MG63 (cell line): Measurements from ENCODE around the gene VGF. TPM values are rescaled to one million over a fixed set of nuclear protein-coding genes. Genes with fewer than 3 reads are reported as not detected.

Experiments used
- DNase-seq: peaks from one replicate; pipeline ENCODE4 v3.0.0-alpha.2; 2020
- H3K27me3 ChIP-seq: fragments of 250-450 bp; sonication (Bioruptor Pico); 2 replicates; pipeline ENCODE4 v1.5.1; 2020; ENCODE audit warnings: mild to moderate bottlenecking, moderate library complexity
- H3K36me3 ChIP-seq: fragments of 250-450 bp; sonication (Bioruptor Pico); 2 replicates; pipeline ENCODE4 v1.5.1; 2020; ENCODE audit warnings: mild to moderate bottlenecking, moderate library complexity
- H3K4me3 ChIP-seq: fragments of 250-450 bp; sonication (Bioruptor Pico); 2 replicates; pipeline ENCODE4 v1.5.1; 2020; ENCODE audit warnings: mild to moderate bottlenecking, moderate library complexity
- H3K9me3 ChIP-seq: fragments of 250-450 bp; sonication (Bioruptor Pico); 2 replicates; pipeline ENCODE4 v1.5.1; 2020; ENCODE audit warnings: mild to moderate bottlenecking, moderate library complexity
- total RNA-seq: library from RNA; depleted of rRNA; stranded (reverse); fragments of >200 nt; shearing (Covaris generic); gene quantifications from 2 replicates; pipeline ENCODE4 v1.2.3, GENCODE V29; 2014; ENCODE audit warnings: low replicate concordance

The VGF gene
- total RNA-seq, 1 experiment from 2014 or later, result 0.63 TPM

DNA sequence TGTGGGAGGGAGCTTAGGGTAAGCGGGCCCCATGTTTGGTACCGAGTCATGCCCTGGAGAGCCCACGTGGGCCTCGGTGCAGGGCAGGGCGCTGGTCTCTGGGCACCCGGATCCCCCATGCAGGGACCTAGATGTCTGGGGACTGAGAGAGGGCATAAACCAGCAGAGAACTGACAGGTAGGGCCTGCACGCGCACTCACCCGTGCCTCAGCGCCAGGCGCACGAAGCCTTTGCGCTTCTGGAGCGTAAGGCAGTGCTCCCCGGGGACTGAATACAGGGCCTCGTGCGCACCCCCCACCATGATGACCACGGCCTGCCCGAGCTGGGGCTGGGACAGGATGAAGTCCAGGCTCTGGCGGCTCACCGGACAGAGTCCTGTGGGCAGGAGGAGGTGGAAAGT lies 32.6 kb upstream of the VGF start:
- no peaks in the 10 kb centered on the region for H3K36me3 ChIP-seq
- DNase-seq, result no peak
- no peaks in the 10 kb centered on the region for H3K27me3 ChIP-seq
- no peaks in the 10 kb centered on the region for H3K9me3 ChIP-seq
- H3K4me3 ChIP-seq, result no peak overlapping the region

DNA sequence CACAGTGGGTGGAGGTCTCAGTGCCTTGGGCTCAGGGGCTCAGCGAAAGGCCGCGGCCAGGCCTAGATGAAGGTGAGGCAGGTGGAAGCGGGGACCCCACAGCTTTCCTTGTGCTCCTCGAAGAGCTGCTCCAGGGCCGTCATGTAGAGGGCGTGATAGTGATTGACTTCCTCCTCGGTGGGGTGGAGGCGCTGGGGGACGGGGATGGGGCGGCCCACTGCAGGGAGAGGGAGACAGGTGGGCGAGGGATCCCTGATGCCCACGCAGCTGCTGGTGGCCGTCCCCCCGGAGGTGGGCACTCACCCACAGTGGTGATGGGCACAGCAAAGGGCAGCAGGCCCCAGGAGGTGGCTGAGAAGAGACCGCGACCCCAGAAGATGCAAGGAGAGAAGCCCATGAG lies 30.5 kb upstream of the VGF start:
- no peaks in the 10 kb centered on the region for H3K27me3 ChIP-seq
- no peak overlapping the region for H3K4me3 ChIP-seq
- no peaks in the 10 kb centered on the region for H3K9me3 ChIP-seq
- no peaks in the 10 kb centered on the region for H3K36me3 ChIP-seq
- no peak for DNase-seq

DNA sequence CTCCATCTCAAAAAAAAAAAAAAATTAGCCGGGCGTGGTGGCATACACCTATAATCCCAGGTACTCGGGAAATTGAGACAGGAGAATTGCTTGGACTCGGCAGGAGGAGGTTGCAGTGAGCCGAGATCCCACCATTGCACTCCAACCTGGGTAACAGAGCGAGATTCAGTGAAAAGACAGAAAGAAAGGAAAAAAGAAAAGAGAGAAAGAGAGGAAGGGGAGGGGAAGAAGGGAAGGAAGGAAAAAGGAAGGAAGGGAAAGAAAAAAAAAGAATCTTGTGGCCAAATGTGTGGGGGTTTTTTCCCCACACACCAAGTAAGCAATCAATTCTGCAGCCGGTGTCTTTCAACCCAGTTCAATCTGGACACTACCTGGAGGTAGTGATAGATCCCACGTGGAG lies 23.7 kb upstream of the VGF start:
- Histone ChIP-seq H3K27me3 (no peaks in the 10 kb centered on the region), H3K36me3 (no peaks in the 10 kb centered on the region), H3K4me3 (no peak overlapping the region), H3K9me3 (no peaks in the 10 kb centered on the region)
- no peak for DNase-seq

DNA sequence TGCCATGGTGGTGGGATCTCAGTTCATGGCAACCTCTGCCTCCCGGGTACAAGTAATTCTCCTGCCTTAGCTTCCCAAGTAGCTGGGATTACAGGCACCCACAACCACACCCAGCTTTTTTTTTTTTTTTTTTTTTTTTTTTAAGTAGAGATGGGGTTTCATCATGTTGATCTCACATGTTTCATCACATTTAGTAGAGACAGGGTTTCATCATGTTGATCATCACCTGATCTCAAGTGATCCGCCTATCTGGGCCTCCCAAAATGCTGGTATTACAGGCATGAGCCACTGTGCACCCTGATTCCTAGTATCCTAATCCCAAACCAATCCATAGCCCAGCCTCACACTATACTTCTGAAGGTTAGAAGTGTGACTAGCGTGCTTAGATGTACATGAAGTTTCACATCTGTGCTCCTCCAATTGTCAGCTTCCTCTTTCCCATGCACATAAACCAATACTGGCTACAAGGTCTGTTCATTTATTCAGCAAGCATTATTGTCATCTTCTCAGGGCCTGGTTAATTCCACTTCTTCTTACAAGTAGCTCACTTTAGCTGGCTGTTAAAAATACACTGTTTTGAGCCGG lies 21.6 kb upstream of the VGF start:
- H3K4me3 ChIP-seq, result no peak overlapping the region
- no peaks in the 10 kb centered on the region for H3K9me3 ChIP-seq
- no peaks in the 10 kb centered on the region for H3K27me3 ChIP-seq
- no peaks in the 10 kb centered on the region for H3K36me3 ChIP-seq
- DNase-seq, result no peak

DNA sequence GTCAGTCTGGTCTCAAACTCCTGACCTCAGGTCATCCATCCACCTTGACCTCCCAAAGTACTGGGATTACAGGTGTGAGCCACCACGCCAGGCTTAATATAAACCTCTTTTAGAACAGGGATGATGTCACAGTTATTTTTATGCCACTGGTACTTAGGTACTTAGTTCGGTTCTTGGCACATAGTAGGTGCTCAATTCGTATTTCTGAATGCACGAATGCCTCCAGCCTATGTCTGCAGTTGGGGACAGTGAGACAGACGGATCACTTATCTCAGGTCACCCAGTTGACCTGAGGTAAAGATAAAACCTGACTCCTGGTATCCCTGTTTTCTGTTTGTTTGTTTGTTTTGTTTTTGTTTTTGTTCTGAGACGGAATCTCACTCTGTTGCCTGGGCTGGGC lies 20.8 kb upstream of the VGF start:
- H3K9me3 ChIP-seq, result no peaks in the 10 kb centered on the region
- no peaks in the 10 kb centered on the region for H3K27me3 ChIP-seq
- H3K4me3 ChIP-seq, result no peak overlapping the region
- H3K36me3 ChIP-seq, result no peaks in the 10 kb centered on the region
- DNase-seq, result no peak

DNA sequence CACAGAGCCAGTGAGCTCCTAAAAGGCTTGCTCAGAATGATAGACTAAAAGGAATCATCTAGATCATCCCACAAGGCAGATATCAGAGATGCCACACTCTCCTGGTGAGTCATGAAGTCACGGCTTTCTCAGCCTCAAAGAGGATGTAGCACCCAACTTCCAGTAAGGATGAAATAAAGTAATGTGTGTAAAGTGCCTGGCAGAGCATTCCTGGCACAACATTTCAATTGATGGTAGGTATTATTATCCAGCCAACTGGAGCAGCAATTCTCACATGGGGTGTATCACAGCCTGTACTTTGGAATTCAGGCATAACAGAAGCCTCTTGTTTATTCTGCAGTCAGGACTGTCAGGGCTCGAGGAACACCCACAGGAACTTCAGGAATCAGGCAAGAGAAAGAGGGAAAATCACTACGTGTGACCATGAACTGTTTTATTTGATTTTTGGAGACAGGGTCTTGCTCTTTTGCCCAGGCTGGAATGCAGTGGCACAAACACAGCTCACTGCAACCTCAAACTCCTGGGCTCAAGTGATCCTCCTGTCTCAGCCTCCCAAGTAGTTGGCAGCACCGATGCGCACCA lies 20.0 kb upstream of the VGF start:
- DNase-seq, result no peak
- Histone ChIP-seq H3K27me3 (no peaks in the 10 kb centered on the region), H3K9me3 (no peaks in the 10 kb centered on the region), H3K4me3 (no peak overlapping the region), H3K36me3 (no peaks in the 10 kb centered on the region)

DNA sequence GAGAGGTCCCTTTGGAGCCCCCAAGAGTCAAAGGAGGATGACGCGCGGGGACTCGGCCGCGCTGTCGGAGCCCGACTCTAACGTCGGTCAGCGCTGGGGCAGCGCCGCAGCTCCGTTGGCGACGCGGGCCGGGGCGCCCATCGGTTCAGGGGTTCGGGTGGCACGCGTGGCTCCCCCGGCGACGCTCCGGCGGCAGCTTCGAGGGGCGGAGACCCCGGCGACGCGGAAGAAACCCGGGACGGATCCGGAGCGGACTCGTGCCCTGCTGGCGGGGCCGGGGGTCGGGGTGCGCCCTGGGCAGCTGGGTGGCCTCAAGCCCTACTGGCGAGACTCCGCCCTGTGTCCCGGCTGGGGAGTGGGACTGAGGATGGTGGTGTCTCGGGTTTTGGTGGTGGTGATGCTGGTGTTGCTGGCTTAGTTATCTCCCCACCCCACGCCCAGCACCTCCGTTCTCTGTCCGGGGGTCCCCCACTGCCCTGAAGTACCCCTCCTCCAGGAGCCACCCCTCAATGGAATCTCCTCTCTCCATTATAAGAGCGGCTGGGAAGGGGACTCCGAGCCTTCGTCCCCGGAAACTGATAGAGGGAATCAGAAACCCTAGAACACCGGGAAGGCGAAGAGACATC lies 14.9 kb upstream of the VGF start, which contains the start of gene NAT16:
TSS of gene NAT16 (minus strand) at position 164 of the 626 bp plus-strand sequence. CDS start 5,486 bp downstream, outside the sequence.
- no peaks in the 10 kb centered on the region for H3K27me3 ChIP-seq
- no peaks in the 10 kb centered on the region for H3K36me3 ChIP-seq
- no peak for DNase-seq
- H3K9me3 ChIP-seq, result no peaks in the 10 kb centered on the region
- no peak within 1 kb of the TSS for H3K4me3 ChIP-seq

DNA sequence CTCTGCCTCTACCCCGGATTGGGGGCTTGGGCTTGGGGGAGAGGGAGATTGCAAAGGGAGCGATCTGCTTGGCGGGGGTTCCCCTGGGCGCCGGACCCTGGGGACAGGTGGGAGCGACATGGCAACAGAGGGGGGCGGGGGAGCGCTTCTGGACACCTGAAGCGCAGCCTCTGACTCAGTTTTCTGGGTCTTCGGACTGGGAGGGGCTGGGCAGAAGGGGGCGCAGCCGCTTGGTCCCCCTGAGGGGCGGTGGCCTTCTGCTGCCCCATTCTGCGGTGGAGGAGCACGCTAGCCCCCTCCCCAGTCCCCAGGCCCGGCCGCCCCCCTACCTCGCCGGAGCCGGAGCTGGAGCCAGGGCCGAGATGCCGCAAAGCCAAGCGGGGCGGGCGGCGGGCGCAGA lies 14.3 kb upstream of the VGF start:
- Histone ChIP-seq H3K36me3 (no peaks in the 10 kb centered on the region), H3K9me3 (no peaks in the 10 kb centered on the region), H3K4me3 (no peak overlapping the region), H3K27me3 (no peaks in the 10 kb centered on the region)
- DNase-seq, result no peak

DNA sequence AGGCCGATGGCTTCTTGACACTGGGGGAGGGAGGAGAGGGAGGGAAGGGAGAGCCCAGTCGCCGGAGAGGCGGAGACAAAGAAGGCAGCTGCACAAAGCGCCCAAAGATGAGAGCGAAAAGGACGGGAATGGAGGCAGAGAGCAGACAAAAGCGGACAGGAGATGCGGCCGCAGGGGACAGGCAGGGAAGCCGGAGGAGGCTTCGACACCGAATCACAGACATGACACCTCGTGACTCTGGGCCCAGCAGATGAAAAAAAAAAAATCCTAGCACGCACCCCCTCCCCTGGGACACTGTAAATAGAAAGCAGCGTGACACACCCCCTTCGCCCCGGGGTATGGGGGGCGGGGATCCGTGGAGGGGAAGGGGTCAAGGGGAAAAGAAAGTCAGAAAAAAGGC lies 13.7 kb upstream of the VGF start:
- DNase-seq, result no peak
- no peak overlapping the region for H3K4me3 ChIP-seq
- no peaks in the 10 kb centered on the region for H3K9me3 ChIP-seq
- no peaks in the 10 kb centered on the region for H3K36me3 ChIP-seq
- no peaks in the 10 kb centered on the region for H3K27me3 ChIP-seq

DNA sequence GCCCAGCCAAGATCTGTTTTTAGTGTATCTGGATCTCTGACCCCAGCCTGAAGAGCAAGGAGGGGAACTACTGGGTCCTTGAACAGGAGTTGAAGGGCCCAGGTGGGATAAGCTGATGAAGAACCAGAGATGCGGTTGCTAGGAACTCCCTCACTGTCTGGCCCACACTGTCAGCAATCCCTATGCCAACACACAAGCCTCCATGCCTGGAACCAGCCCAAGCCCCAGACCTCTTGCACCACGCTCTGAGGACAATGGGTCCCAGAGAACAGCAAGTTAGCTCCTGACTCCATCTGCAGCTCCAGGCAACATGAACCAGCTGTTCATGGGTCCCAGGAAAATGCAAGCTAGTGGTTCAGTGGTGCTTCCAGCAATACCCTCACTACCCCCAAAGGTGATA lies 12.3 kb upstream of the VGF start:
- no peaks in the 10 kb centered on the region for H3K9me3 ChIP-seq
- DNase-seq, result no peak

DNA sequence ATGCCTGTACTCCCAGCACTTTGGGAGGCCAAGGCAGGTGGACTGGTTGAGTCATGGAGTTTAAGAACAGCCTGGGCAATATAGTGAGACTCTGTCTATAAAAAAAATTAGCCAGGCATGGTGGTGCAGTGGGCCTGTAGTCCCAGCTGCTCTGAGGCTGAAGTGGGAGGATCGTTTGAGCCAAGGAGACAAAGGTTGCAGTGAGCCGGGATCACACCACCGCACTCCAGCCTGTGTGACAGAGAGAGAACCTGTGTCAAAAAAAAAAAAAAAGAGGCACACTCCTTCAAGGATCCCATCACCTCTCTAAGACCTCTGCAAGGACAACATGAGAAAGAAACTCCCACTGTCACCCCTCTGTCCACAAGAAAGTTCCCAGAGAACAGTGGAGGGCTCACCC lies 10.3 kb upstream of the VGF start:
- Histone ChIP-seq H3K9me3 (no peaks in the 10 kb centered on the region), H3K27me3 (peaks cover 23% of the 10 kb centered on the region), H3K36me3 (no peaks in the 10 kb centered on the region), H3K4me3 (no peak overlapping the region)
- no peak for DNase-seq

More for the DNA sequence above, 12.3 kb upstream of the VGF start:
- Histone ChIP-seq H3K27me3 (peaks cover 7% of the 10 kb centered on the region), H3K36me3 (no peaks in the 10 kb centered on the region), H3K4me3 (no peak overlapping the region)

DNA sequence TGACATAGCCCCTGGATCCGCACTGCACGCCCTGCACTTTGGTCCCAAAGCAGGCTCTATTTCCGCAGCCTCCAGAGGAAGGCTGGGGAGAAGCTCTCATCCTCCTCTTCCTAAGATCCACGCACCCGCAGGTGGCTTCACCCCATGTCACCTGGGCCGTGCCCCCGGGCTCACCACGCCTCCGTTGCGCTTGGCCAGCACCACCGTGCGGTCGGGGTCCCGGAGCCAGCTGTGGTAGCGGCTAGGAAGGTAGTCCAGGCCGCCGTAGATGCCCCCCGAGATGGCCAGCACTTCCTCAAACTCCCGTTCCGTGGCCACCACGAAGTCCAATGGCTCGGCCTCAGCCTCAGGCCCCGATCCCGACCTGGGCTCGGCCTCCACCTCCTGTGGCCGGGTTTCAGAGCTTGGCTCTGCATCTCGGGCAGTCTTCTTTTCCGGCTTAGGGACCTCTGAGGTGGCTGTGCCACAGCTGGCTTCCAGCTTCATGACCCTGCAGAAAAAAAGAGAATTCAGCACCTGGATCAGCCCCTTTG lies 9.0 kb upstream of the VGF start:
- peaks cover 36% of the 10 kb centered on the region for H3K27me3 ChIP-seq
- H3K4me3 ChIP-seq, result no peak overlapping the region
- DNase-seq, result no peak

DNA sequence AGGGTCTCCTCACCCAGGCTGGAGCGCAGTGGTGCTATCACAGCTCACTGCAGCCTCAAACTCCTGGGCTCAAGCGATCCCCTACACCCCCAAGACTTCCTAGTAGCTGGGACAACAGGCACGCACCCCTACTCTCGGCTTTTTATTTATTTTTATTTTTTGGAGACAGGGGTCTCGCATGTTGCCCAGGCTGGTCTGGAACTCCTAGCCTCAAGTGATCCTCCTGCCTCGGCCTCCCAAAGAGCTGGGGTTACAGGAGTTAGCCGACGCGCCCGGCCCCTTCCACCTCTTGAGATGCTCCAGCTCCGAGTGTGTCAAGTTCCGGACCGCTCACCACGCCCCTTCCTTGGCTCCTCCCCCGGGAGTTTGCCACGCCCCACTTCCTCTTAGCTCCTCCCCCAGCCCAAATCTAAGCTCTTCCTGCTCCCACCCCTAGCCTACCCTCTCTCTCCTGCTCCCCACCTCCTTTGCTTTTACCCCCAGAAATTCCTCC lies 8.4 kb upstream of the VGF start:
- DNase-seq, result peak; percentile 18
- Histone ChIP-seq H3K27me3 (peaks cover 36% of the 10 kb centered on the region), H3K4me3 (no peak overlapping the region), H3K36me3 (no peaks in the 10 kb centered on the region), H3K9me3 (no peaks in the 10 kb centered on the region)

More for the DNA sequence above, 9.0 kb upstream of the VGF start:
- H3K9me3 ChIP-seq, result no peaks in the 10 kb centered on the region
- no peaks in the 10 kb centered on the region for H3K36me3 ChIP-seq

DNA sequence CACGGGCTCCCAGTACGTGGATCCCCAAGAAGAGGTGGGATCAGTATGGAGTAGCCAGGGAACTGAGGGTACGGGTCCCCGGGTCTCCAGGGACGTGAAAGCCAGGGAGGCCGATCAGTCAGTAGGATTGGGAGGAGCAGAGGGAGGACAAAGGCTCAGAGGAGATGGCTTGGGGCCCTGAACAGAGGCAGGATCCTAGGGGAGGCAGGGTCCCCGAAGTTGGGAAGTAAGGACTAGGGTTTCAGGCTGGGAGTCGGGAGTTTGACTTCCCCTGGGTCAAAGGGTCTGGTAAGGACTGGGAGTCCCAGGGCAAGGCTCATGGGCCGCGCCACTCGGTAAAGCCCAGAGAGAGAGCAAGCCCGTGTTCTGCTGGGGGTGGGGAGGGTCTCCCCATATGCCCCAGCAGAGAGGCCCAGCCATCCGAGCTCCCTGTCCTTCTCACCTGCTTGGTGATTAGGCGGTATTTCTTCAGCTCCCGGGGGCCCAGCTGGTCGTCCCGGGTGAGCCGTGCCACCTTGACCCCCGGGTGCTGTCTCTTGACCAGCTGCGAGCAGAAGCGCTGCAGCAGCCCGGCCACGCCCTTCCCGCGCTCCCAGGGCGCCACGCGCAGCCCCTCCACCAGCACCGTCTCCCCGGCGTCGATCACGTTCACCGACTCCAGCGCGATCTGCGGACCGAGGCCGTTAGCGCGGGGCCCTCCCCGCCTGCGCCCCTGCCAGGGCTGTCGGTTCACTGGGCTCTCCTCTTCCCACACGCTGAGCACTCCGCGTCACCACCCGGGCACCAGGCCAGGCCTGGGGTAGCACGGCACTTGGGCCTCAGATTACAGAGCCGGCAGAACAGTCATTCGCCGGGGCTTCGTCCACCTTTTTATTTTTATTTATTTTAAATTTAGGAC lies 7.7 kb upstream of the VGF start:
- peak; percentile 84 for DNase-seq
- Histone ChIP-seq H3K9me3 (no peaks in the 10 kb centered on the region), H3K4me3 (no peak overlapping the region; the same call in 1 of the 2 replicates), H3K36me3 (no peaks in the 10 kb centered on the region), H3K27me3 (peaks cover 36% of the 10 kb centered on the region)

DNA sequence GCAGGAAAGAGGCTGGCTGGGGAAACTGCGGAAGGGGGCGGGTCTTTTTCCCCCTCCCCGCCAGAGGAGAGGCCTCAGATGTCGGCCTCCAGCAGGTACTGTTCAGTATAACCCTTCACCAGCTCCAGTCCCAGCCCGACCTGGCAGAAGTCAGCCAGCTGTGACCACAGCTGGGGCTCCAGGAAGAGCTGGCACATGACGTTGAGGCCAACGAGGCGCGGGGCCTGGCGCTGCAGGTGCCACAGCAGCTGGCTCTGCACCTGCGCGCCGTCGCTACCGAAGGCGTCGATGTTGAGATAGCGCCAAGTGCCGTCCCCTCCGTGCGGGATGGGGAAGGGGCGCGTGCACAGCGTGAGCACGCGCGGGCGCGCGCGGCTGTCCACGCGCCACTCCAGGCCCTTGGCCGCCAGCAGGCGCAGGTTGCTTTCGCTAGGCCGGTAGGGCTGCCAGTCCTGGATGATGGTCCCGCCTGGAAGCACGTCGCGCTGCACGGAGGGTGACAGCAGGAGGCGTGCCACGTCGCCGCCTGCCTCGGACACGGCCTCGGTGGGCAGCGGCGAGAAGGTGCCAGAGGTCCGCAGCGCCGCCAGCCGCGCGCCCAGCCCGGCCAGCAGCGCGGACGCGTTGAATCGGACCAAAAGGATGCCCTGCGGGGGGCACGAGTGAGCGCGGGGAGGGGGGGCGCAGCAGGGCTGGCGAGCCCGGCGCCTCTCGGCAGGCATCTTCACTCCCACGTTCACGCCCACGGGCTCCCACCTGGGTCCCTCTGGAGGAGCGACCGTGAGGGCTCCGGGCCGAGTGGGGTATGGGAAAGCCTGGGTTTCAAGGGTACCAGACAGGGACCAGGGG lies 6.9 kb upstream of the VGF start:
- H3K4me3 ChIP-seq, result no peak overlapping the region
- DNase-seq, result no peak
- no peaks in the 10 kb centered on the region for H3K36me3 ChIP-seq
- peaks cover 36% of the 10 kb centered on the region for H3K27me3 ChIP-seq
- H3K9me3 ChIP-seq, result no peaks in the 10 kb centered on the region

DNA sequence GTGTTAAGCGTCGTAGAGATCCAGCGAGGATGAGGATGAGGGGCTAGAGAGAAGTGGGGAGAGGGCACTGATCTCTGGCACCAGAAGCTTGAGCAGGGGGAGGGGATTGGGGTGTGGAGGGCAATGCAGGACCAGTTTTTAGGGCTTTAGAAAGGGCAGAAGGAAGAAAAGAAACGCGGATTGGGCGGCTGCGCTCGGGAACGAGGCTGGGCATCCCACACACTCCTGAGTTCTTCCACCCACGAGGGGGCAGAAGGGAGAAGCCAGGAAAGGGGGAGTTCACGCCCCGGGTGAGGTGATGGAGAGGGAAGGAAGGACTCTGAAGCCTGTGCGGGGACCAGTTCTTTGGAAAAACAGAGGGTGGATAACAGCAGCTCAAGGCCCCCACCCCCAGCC lies 6.1 kb upstream of the VGF start:
- H3K9me3 ChIP-seq, result no peaks in the 10 kb centered on the region
- DNase-seq, result no peak
- no peaks in the 10 kb centered on the region for H3K36me3 ChIP-seq
- H3K27me3 ChIP-seq, result peaks cover 36% of the 10 kb centered on the region
- H3K4me3 ChIP-seq, result no peak overlapping the region
